Endothelial cell of umbilical vein (primary cell): ENCODE results near the gene PRAMEF18.
"Not testable (repeated sequence)": the region's sequence is repeated elsewhere in the genome, so short reads cannot be mapped to it uniquely, and the experiment has no call there.

Experiments used
- CTCF ChIP-seq, 2 donors: IDR thresholded peaks; 1 replicate in 1 of 2; 2 replicates in 1 of 2; pipeline ENCODE4 v1.5.1; 2011; ENCODE audit warnings: low read length in 2 of 2, mild to moderate bottlenecking in 2 of 2, moderate library complexity in 2 of 2, control low read depth in 1 of 2, inconsistent platforms in 1 of 2, low read depth in 1 of 2; ENCODE audit not compliant: insufficient read depth in 1 of 2; ENCODE audit errors: extremely low read depth in 1 of 2
- EZH2 ChIP-seq: IDR thresholded peaks from 2 replicates; pipeline ENCODE4 v1.6.1; 2012; ENCODE audit warnings: borderline replicate concordance, low read depth, mild to moderate bottlenecking, moderate library complexity, low read length, inconsistent platforms; ENCODE audit not compliant: severe bottlenecking
- GATA2 ChIP-seq: IDR thresholded peaks from 2 replicates; pipeline ENCODE4 v1.7.0; 2011; ENCODE audit warnings: low read depth, mild to moderate bottlenecking, moderate library complexity, mixed read lengths, low read length; ENCODE audit not compliant: insufficient read length, insufficient read depth
- JUN ChIP-seq: IDR thresholded peaks from 2 replicates; pipeline ENCODE4 v1.6.1; 2011; ENCODE audit warnings: borderline replicate concordance, low read depth; ENCODE audit not compliant: insufficient read length, insufficient read depth
- MAX ChIP-seq: IDR thresholded peaks from 2 replicates; pipeline ENCODE4 v1.6.1; 2011; ENCODE audit not compliant: insufficient read depth, insufficient read length
- MYC ChIP-seq: IDR thresholded peaks from one replicate; pipeline ENCODE4 v1.6.1; 2011; ENCODE audit warnings: mild to moderate bottlenecking, low read depth, low read length
- POLR2A ChIP-seq: IDR thresholded peaks from 2 replicates; pipeline ENCODE4 v1.6.1; 2012; ENCODE audit warnings: low read depth, mild to moderate bottlenecking, control low read depth, low read length

GRCh38 chr1:13237572-13237971 lies 11.6 kb upstream of the PRAMEF18 start:
- not testable (repeated sequence) for TF ChIP-seq CTCF (IDR thresholded peaks at IDR 0.05; ENCODE audit: extremely low read depth in 1 of 2, insufficient read depth in 1 of 2, low read depth in 1 of 2, low read length in 2 of 2); EZH2; MYC; JUN; MAX; POLR2A; GATA2
